MV-4-11 (cell line): ENCODE results near the gene OR10H3.
A peak's percentile ranks its signal among the peaks of the same experiment; 100 is the strongest.
"Not testable (repeated sequence)": the region's sequence is repeated elsewhere in the genome, so short reads cannot be mapped to it uniquely, and the experiment has no call there.

Source experiments
- DNase-seq: peaks from one replicate; lab custom pipeline; 2025; lab: John Stamatoyannopoulos, UW

The OR10H3 gene

DNA sequence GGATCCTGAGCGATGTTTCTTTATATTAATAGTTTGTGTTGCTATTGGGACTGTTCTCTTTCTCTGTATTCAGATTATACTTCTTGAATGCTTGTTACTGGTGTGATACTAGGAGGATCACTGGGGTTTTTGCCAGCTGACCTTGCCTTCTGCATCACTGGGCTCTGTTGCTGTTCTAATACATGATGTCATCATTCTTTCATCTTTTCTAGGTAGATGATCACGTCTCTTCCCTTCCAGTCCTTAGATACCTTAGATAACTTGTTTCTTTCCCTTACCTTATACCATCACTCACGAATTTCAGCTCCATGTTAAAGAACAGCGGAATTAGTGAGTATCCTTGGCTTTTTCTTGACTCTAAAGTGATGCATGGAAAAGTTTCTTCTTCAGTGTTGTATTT lies at the start of gene OR10H3:
OR10H3 (plus strand) TSS at position 264 of the 400 bp plus-strand sequence. CDS start 3,408 bp downstream, outside the sequence.
- DNase-seq = no peak

DNA sequence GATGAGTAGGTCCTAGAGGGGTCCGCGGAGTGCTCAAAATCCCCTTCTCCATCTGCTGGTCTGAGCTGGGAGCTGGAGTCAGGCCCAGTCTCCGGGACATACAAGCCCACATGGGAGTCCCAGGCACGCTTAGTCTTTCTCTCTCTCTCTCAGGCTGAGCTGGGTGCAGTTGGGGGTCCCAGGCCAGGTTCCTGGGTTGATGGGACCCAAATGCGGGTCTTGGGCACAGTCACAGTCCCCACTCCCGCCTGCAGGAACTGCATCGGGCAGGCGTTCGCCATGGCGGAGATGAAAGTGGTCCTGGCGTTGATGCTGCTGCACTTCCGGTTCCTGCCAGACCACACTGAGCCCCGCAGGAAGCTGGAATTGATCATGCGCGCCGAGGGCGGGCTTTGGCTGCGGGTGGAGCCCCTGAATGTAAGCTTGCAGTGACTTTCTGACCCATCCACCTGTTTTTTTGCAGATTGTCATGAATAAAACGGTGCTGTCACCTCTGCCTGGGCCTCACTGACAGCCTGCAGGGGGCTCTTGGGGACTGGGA lies 41.1 kb upstream of the OR10H3 start:
- no peak for DNase-seq

DNA sequence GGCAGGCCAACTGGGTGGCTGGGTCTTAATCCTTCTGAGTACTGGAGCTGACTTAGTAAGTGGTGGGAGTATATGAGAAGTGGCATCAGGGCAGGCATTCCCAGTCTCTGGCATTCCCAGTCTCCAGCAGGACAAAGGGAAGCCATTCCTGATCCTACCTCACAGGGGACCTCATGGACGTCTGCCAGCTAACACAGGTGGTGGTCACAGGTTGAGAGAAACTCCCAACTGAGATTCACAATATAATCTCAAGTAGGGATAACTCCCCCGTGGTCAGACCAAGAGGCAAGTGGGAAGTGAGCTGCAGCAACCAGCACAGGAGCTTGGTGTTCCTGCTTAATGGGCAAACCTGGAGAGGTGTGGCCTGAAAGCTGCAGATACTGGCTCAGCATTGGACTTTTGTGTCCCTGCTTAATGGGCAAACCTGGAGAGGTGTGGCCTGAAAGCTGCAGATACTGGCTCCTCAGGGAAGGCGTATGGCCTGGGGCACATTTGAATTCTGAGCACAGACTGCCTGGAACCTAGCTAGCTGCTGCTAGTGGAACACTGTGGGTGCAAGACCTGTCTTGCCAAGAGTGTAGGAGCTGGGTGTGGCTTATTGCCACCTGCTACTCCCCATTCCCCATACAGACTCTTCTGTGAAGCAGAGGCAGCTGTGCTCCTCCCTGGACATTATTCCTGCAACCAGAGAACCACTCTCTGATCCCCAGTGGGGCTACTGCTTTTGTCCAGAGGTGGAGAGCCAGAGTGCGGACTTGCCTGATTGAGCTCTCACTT lies 35.8 kb upstream of the OR10H3 start:
- no peak for DNase-seq

- peak; percentile 96 for DNase-seq
These were observed 35.3 kb upstream of the OR10H3 start for GRCh38 chr19:15702534-15702930.

DNA sequence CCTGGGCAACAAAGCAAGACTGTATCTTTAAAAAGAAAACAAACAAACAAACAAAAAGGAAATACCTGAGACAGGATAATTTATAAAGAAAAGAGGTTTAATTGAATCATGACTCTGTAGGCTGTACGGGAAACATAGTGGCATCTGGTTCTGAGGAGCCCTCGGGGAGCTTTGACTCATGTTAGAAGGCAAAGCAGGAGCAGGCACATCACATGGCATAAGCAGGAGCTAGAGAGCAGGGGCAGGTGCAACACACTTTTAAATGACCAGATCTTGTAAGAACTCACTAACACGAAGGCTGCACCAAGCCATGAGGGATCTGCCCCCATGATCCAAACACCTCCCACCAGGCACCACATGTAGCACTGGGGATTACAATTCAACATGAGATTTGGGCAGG lies 23.1 kb upstream of the OR10H3 start:
- DNase-seq = no peak

DNA sequence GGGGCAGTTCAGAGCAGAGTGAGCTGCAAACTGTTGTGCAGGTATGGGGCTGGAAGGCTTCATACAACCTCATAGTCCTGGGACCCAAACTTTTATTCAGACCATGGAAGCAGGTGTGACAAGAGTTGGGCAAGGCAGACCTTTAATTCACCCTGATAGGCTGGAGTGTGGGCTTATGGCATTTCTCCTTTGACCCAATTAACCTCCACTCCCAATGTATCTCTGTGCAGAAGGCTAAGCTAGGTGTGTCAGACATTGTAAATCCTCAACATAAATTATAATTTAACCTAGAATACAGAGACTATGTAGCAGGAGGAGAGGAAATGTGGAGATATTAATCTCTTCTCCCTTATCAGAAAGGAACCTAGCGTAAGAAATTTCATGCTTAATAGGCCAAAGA lies 22.1 kb upstream of the OR10H3 start:
- no peak for DNase-seq

- no peak for DNase-seq
These were observed 20.0 kb upstream of the OR10H3 start for GRCh38 chr19:15717809-15718208.

GRCh38 chr19:15721268-15721667 lies 16.5 kb upstream of the OR10H3 start:
- no peak for DNase-seq

DNA sequence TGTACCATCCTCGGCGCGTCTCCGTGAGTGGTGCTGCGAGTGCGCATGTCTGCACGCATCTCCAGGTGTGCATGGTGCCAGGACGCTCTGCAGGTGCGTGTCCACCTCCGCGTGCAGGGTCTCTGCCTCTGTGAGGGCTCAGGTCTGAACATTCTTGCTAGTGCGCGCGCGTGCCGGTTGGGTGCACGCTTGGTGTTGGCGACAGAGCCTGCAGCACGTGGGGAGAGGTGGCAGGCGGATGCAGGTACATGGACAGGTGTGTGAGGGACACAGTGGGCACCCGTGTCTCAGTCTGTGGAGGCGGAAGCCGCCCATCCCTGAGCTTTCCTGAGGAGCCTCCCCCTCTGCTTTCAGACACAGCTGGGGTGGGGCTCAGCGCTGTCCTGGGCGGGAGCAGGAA lies 14.8 kb upstream of the OR10H3 start:
- DNase-seq = no peak

GRCh38 chr19:15727724-15728123 lies 10.1 kb upstream of the OR10H3 start, which contains the start of gene OR10H2:
Gene OR10H2, plus strand, starts transcription at chr19:15728024. Its CDS starts 20 bp downstream, at chr19:15728044.
- DNase-seq = no peak

DNA sequence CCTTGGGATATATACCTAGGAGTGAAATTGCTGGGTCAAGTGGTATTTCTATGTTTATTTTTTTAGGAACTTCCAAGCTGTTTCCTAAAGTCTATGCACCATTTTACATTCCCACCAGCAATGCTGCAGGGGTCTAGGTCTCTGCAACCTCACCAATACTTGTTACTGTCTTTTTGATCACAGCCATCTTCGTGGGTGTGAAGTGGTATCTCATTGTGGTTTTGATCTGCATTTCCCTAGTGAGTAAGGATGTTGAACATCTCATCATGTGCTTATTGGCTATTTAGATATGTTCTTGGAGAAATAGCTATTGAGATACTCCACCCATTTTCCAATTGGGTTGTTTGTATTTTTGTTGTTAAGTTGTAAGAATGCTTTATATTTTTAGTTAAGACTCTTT lies 7.2 kb upstream of the OR10H3 start:
- no peak for DNase-seq

DNA sequence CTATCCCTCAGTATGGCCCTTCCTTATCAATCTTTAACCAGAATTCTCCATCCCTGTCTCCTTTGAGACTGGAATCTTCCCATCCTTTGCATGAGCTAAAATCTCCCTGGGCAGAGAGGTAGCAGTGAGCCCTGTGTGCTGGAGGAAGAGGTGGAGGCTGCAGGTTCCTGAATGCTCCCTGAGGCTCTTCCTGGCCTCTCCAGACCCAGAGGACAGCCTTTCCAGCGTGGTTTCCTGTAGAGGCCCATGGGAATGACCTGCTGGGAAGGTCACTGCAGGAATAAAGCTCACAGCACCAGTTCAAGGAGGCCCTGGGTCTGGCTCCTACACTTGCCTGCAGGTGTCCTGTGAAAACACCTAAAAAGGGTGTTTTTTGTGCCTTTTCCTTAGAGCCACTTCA lies 5.4 kb upstream of the OR10H3 start:
- DNase-seq = no peak

GRCh38 chr19:15733895-15734294 lies 3.9 kb upstream of the OR10H3 start:
- no peak for DNase-seq

- DNase-seq = no peak
These were observed 3.0 kb downstream of the OR10H3 start for GRCh38 chr19:15740785-15741184.

GRCh38 chr19:15748239-15748638 lies 10.5 kb downstream of the OR10H3 start:
- DNase-seq = no peak

DNA sequence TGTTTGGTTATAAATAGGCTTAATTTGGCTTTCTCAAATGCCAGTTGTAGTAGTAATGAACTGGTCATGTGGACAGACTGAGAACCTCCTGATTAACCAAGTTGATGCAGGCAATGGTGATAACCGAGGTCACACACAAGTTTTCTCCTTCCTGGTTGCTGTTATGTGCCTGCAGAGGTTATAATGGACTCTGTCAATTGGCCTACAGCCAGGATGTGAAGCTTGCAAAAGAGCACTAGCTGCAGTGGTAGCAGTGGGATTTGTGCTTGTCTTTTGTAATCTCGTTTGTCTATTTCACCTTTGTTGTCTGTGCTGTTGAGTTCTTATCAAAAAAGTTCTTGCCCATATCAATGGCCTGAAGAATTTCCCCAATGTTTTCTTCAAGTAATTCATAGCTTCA lies 20.6 kb downstream of the OR10H3 start:
- no peak for DNase-seq

DNA sequence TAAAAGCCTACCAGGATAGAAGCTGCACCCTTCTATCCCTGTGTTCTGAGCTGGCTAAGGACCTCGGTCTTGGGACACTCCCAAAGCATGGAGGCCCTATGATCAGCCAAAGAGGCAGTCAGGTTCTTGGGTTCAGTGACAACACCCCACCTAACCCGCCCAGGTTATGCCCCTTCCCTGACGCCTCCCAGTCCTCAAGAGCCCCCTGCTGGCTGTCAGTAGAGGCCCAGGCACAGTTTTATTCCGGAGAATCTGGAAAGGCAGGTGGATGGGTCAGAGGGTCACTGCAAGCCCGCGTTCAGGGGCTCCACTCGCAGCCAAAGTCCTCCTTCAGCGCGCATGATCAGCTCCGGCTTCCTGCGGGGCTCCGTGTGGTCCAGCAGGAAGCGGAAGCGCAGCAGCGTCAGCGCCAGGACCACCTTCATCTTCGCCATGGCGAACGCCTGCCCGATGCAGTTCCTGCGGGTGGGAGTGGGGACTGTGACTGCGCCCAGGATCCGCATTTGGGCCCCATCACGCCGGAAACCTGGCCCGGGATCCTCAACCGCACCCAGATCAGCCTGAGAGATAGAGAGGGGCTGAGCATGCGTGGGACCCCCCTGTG lies 22.3 kb downstream of the OR10H3 start:
- no peak for DNase-seq

DNA sequence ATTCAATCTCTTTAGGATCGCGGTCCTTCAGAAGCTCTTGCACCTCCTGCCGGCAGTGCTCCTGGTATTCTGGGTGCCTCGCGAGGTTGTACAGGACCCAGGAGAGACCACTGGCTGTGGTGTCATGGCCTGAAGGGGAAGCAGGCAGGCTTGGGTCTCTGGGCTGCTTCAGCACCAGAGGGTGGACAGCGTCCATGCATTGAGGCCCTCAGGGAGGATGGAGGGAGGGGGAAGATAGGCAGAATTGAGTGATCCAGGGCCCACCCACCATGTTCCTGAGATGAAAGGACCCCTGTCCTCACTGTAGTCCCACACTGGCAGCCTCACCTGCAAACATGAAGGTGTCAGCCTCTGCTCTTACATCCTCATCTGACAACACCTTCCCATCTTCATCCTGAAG lies 31.8 kb downstream of the OR10H3 start:
- DNase-seq = peak; percentile 6

DNA sequence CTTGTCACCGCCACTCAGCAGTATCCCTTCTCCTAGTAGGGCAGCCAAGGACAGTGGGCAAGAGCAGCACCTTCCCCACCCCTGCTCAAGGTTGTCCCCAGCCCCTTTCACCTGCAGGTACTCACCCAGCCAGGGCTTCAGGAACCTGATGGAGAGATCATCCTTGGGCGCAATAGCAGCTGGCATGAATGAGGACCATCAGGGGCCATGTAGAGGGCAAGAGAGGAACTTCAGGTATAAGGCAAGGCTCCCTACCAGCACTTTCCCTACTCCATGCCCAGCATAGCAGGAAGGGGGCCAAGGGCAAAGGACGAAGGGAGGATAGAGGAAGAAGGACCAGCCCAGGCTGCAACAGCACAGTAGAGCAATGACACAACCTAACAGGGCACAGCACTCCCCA lies 36.4 kb downstream of the OR10H3 start:
- DNase-seq = not testable (repeated sequence)

DNA sequence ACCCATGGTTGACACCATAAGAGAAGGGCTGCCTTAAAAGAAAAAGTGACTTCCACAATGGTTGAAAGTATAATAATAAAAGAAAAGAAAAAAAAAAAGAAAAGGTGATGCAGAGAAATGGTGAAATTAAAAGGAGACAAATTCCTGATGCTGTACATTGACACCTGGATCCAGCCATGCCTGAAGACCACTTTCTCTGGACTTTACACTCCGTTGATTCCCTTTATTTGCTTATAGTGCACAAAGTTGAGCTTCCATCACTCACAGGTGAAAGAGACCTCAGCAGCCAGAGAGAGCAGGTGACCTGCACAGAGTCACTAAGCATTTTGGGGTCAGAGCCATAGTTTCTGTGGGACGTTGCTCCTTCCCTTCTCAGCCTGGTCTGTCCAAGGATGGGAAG lies 37.5 kb downstream of the OR10H3 start:
- DNase-seq = no peak

- no peak for DNase-seq
These were observed 38.5 kb downstream of the OR10H3 start for GRCh38 chr19:15776264-15776663.

- DNase-seq = no peak
These were observed 39.5 kb downstream of the OR10H3 start for GRCh38 chr19:15776991-15777970.
